ENCODE data around the gene RMDN2. TPM values are rescaled to one million over a fixed set of nuclear protein-coding genes. Genes with fewer than 3 reads are reported as not detected.
"Not testable (repeated sequence)": the region's sequence is repeated elsewhere in the genome, so short reads cannot be mapped to it uniquely, and the experiment has no call there.

RMDN2 gene
- total RNA-seq, 1 experiment from 2014 or later, result 3.0 TPM

DNA sequence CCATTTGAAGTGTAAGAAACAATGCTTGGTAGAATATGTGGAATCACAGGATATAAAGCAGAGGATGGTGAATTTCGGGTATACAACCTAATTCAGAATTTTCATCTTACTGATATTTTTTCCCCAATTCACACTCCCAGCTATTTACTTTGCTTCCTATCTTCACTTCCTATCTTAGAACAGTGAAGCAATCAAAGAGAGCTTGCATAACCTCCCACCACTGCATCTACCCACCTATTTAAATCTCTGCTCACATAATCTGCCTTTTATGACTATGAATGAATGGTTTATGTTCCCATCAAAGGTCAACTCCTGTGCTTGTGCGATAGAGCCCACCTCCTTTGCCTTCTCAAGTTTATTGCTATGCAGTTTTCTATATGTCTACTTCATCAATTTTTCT, 3.3 kb downstream of the RMDN2 start:
- DNase-seq (ENCODE audit: low spot score), result no peak
- ChIA-PET CTCF (no interaction called here), POLR2A (ENCODE audit: low non-redundant PET) (no interaction called here)
- no peak for TF ChIP-seq EZH2 (IDR thresholded peaks at IDR 0.05; ENCODE audit: borderline replicate concordance, low read depth, low read length, poor library complexity, severe bottlenecking)
- TF ChIP-seq, protein P1, sequence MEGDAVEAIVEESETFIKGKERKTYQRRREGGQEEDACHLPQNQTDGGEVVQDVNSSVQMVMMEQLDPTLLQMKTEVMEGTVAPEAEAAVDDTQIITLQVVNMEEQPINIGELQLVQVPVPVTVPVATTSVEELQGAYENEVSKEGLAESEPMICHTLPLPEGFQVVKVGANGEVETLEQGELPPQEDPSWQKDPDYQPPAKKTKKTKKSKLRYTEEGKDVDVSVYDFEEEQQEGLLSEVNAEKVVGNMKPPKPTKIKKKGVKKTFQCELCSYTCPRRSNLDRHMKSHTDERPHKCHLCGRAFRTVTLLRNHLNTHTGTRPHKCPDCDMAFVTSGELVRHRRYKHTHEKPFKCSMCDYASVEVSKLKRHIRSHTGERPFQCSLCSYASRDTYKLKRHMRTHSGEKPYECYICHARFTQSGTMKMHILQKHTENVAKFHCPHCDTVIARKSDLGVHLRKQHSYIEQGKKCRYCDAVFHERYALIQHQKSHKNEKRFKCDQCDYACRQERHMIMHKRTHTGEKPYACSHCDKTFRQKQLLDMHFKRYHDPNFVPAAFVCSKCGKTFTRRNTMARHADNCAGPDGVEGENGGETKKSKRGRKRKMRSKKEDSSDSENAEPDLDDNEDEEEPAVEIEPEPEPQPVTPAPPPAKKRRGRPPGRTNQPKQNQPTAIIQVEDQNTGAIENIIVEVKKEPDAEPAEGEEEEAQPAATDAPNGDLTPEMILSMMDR (conservative IDR thresholded peaks at IDR 0.05; ENCODE audit: low read depth, low read length), result no peak
- no peaks in the 10 kb centered on the region for H3K27me3 ChIP-seq (replicated peaks; ENCODE audit: insufficient read depth, low read depth, low read length, poor library complexity)
- no TSS peak for BruUV-seq (replicated peaks)
- no peak overlapping the region for H3K4me3 ChIP-seq (ENCODE audit: low read depth, low read length, poor library complexity, severe bottlenecking)
- H3K9me3 ChIP-seq (ENCODE audit: low read depth, low read length, poor library complexity, severe bottlenecking), result no peaks in the 10 kb centered on the region
- no peaks in the 10 kb centered on the region for H3K36me3 ChIP-seq (ENCODE audit: insufficient read depth, low read length, poor library complexity, severe bottlenecking)
- no peak overlapping the region for H3K27ac ChIP-seq (ENCODE audit: low read depth, low read length, poor library complexity, severe bottlenecking)
- H3K4me1 ChIP-seq (ENCODE audit: insufficient read depth, low read length, poor library complexity, severe bottlenecking), result no peaks in the 10 kb centered on the region
- intact Hi-C loops (cut with micrococcal nuclease; ENCODE audit: unreplicated experiment), result no loop called here

DNA sequence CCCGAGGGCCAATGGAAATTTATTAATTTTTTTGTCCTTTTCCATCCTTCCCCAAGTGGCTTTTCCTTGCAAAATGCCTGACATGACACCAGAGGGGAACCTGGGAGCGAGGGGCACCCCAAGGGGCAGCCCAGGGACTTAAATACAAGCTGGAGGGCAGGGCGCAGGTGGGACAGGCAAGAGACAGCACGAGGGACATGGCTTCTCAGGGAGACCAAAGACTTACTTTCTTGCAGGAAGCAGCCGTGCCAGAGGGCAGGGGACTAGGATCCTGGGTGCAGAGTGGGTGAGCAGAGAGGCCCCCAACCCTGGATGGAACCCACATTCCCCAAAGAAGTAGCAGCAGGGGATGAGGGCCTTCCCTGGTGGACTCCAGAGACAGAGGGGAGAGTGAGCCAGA, 5.3 kb downstream of the RMDN2 start:
- H3K9me3 ChIP-seq (ENCODE audit: low read depth, low read length, poor library complexity, severe bottlenecking); BruUV-seq (replicated peaks); H3K4me3 ChIP-seq (ENCODE audit: low read depth, low read length, poor library complexity, severe bottlenecking); H3K36me3 ChIP-seq (ENCODE audit: insufficient read depth, low read length, poor library complexity, severe bottlenecking); H3K27me3 ChIP-seq (replicated peaks; ENCODE audit: insufficient read depth, low read depth, low read length, poor library complexity); DNase-seq (ENCODE audit: low spot score); CTCF ChIA-PET; POLR2A ChIA-PET (ENCODE audit: low non-redundant PET); intact Hi-C loops (cut with micrococcal nuclease; ENCODE audit: unreplicated experiment); H3K27ac ChIP-seq (ENCODE audit: low read depth, low read length, poor library complexity, severe bottlenecking); H3K4me1 ChIP-seq (ENCODE audit: insufficient read depth, low read length, poor library complexity, severe bottlenecking): not testable (repeated sequence)

- CTCF ChIA-PET; H3K9me3 ChIP-seq (ENCODE audit: low read depth, low read length, poor library complexity, severe bottlenecking); DNase-seq (ENCODE audit: low spot score); BruUV-seq (replicated peaks); H3K27me3 ChIP-seq (replicated peaks; ENCODE audit: insufficient read depth, low read depth, low read length, poor library complexity); H3K36me3 ChIP-seq (ENCODE audit: insufficient read depth, low read length, poor library complexity, severe bottlenecking); H3K27ac ChIP-seq (ENCODE audit: low read depth, low read length, poor library complexity, severe bottlenecking); POLR2A ChIA-PET (ENCODE audit: low non-redundant PET); H3K4me1 ChIP-seq (ENCODE audit: insufficient read depth, low read length, poor library complexity, severe bottlenecking); H3K4me3 ChIP-seq (ENCODE audit: low read depth, low read length, poor library complexity, severe bottlenecking); intact Hi-C loops (cut with micrococcal nuclease; ENCODE audit: unreplicated experiment): not testable (repeated sequence)
These were observed 7.8 kb downstream of the RMDN2 start for GRCh38 chr2:37932873-37933272.

DNA sequence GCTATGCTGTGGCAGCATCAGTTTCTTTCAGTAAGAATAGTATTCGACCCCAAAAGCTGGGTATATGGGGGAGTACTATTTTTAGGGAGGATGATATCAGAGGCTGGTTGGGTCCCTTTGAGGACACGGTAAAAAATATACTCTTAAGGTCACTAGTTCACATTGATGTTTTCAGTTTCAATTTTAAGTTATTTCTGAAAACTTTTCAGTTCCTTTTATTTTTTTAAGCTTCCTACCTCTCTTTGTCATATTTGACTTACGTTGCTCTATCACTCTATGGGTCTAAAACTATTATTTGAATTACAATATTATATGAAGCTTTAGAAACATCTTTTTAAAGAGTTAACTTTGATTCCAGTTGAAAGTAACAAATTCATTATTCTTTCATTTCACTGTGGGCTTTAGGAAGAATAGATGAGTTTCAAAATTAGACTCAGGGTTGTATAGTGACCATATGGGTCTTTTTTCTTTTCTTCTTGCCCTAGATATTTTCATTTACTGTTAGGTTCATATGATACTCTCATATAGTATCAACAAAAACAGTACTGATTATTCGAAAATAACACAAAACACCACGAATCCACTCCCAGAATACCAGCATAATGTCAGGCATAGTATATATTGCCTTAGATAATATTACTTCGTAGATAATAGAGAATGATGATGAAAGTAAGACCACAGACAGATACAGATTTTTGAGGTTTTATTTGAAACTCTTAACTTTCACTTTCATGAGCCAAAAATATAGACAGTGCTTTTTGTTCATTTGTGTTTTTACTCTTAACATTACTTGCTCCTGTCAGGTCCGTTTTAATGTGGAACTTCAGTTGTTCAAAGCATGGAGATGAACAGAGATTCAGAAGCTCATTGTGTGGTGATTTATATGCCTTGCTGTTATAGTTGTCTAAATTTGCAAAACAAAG, 9.8 kb downstream of the RMDN2 start:
- H3K9me3 ChIP-seq (ENCODE audit: low read depth, low read length, poor library complexity, severe bottlenecking), result no peaks in the 10 kb centered on the region
- H3K27me3 ChIP-seq (replicated peaks; ENCODE audit: insufficient read depth, low read depth, low read length, poor library complexity), result no peaks in the 10 kb centered on the region
- H3K36me3 ChIP-seq (ENCODE audit: insufficient read depth, low read length, poor library complexity, severe bottlenecking), result no peaks in the 10 kb centered on the region
- no peak for TF ChIP-seq EZH2 (IDR thresholded peaks at IDR 0.05; ENCODE audit: borderline replicate concordance, low read depth, low read length, poor library complexity, severe bottlenecking)
- TF ChIP-seq, protein P1 (conservative IDR thresholded peaks at IDR 0.05; ENCODE audit: low read depth, low read length), result no peak
- intact Hi-C loops (cut with micrococcal nuclease; ENCODE audit: unreplicated experiment), result no loop called here
- ChIA-PET POLR2A (ENCODE audit: low non-redundant PET) (no interaction called here), CTCF (no interaction called here)
- DNase-seq (ENCODE audit: low spot score), result no peak
- no peak overlapping the region for H3K27ac ChIP-seq (ENCODE audit: low read depth, low read length, poor library complexity, severe bottlenecking)
- BruUV-seq (replicated peaks), result no TSS peak
- H3K4me3 ChIP-seq (ENCODE audit: low read depth, low read length, poor library complexity, severe bottlenecking), result no peak overlapping the region
- H3K4me1 ChIP-seq (ENCODE audit: insufficient read depth, low read length, poor library complexity, severe bottlenecking), result no peaks in the 10 kb centered on the region

DNA sequence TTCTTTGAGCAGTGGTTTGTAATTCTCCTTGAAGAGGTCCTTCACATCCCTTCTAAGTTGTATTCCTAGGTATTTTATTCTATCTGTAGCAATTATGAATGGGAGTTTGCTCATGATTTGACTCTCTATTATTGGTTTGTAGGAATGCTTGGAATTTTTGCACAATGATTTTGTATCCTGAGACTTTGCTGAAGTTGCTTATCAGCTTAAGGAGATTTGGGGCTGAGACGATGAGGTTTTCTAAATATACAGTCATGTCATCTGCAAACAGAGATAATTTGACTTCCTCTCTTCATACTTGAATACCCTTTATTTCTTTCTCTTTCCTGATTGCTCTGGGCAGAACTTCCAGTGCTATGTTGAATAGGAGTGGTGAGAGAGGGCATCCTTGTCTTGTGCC, 12.5 kb downstream of the RMDN2 start:
- H3K4me3 ChIP-seq (ENCODE audit: low read depth, low read length, poor library complexity, severe bottlenecking); H3K27ac ChIP-seq (ENCODE audit: low read depth, low read length, poor library complexity, severe bottlenecking); H3K9me3 ChIP-seq (ENCODE audit: low read depth, low read length, poor library complexity, severe bottlenecking); intact Hi-C loops (cut with micrococcal nuclease; ENCODE audit: unreplicated experiment); POLR2A ChIA-PET (ENCODE audit: low non-redundant PET); H3K27me3 ChIP-seq (replicated peaks; ENCODE audit: insufficient read depth, low read depth, low read length, poor library complexity); H3K4me1 ChIP-seq (ENCODE audit: insufficient read depth, low read length, poor library complexity, severe bottlenecking); DNase-seq (ENCODE audit: low spot score); H3K36me3 ChIP-seq (ENCODE audit: insufficient read depth, low read length, poor library complexity, severe bottlenecking); BruUV-seq (replicated peaks); CTCF ChIA-PET: not testable (repeated sequence)

DNA sequence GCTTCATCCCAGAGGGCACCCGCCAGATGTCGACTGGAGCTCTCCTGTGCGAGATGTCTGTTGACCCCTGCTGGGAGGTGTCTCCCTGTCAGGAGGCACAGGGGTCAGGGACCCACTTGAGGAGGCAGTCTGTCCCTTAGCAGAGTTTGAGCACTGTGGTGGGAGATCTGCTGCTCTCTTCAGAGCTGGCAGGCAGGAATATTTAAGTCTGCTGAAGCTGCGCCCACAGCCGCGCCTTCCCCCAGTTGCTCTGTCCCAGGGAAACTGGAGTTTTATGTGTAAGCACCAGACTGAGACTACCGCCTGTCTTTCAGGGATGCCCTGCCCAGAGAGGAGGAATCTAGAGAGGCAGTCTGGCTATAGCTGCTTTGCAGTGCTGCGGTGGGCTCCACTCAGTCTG, 16.2 kb downstream of the RMDN2 start:
- CTCF ChIA-PET; H3K36me3 ChIP-seq (ENCODE audit: insufficient read depth, low read length, poor library complexity, severe bottlenecking); H3K4me3 ChIP-seq (ENCODE audit: low read depth, low read length, poor library complexity, severe bottlenecking); BruUV-seq (replicated peaks); H3K4me1 ChIP-seq (ENCODE audit: insufficient read depth, low read length, poor library complexity, severe bottlenecking); H3K9me3 ChIP-seq (ENCODE audit: low read depth, low read length, poor library complexity, severe bottlenecking); DNase-seq (ENCODE audit: low spot score); POLR2A ChIA-PET (ENCODE audit: low non-redundant PET); H3K27ac ChIP-seq (ENCODE audit: low read depth, low read length, poor library complexity, severe bottlenecking); intact Hi-C loops (cut with micrococcal nuclease; ENCODE audit: unreplicated experiment); H3K27me3 ChIP-seq (replicated peaks; ENCODE audit: insufficient read depth, low read depth, low read length, poor library complexity): not testable (repeated sequence)

Measured in A673 (cell line).